ENCODE data around the gene ZNF618. TPM values are rescaled to one million over a fixed set of nuclear protein-coding genes. Genes with fewer than 3 reads are reported as not detected.

ZNF618 gene
- total RNA-seq, 1 experiment from 2014 or later = 7.1 TPM

DNA sequence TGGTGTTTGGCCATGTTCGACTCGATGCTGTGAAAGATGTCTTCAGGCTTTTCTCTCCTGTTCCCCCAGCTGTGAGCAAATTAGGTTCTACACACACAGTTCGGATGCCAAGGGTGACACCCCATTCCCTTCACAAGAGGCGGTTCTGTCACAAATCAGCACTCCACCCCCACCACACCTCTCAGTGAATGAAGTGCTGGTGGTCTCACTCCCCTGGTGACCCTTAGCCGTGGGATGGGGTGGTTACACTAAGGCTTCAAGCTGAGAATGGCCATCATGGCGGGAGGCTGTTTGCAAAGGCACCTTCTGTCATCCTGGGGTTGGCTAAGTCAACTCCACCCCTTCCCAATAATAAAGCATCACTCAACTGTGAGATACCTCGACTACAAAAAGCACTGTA is 175.6 kb downstream of the ZNF618 start:
- DNase-seq (ENCODE audit: low read depth) = no peak
- in situ Hi-C loops (cut with HindIII; ENCODE audit: low pct_unique_long_range_greater_than_20kb, low sequenced_read_pairs) = no loop called here

DNA sequence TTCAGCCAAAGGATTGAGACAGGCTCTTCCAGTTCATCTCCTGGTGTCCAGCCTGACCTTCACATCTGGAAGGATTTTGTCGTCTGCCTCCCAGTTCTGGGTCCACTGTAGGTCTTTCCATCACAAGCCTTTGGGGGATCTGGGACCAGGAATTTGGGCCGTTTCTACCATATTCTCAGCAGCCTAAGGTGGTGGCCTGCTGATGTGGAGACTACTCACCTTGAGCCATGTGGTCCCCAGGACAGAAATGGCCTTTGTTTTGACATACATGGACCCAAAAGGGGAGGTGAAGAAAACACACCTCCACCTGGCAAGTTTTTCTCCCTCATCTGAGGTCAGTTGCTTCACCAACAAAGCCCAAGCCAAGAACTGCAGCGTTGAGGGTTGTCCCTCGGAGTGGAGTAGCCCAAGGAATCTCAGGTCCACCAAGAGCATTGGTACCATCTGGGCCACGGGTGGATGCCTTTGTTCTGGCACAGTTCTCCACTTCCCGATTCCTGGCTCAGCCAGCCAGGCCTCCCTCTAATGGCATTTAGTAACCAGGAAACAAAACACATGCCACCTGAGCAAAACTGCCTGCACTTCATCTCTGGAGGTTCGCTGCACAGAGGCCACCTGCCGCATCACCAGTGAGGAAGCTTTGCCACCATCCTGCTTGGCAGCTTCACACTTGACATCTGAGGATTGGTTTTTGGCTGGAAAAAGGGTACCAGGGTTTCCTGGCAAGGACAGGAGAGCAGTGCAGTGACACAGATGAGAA is 177.3 kb downstream of the ZNF618 start:
- in situ Hi-C loops (cut with HindIII; ENCODE audit: low pct_unique_long_range_greater_than_20kb, low sequenced_read_pairs) = no loop called here
- no peak for DNase-seq (ENCODE audit: low read depth)

DNA sequence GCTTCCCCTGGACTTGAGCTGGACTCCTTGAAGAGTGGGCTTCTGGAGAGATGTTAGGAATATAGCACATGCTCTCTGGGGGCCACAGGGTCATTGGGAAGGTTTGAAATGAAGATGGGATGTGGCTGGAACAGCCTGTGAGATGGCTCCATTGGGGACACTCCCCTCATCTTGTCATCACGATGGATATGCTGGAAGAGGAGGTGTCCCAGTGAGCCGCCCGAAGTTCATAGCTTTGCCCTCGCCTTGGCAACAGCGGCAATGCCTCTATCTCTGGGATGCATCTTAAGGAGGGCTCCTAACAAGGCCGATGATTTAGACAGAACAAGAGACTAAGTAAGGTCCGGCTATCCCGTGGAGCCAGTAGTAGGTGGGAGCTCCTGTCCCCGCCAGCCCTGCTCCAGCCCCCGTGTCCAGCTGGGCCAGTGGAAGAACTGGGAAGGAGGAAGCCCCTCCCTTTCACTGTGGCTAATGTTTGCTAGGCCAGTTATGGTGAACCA is 178.1 kb downstream of the ZNF618 start:
- no peak for DNase-seq (ENCODE audit: low read depth)
- in situ Hi-C loops (cut with HindIII; ENCODE audit: low pct_unique_long_range_greater_than_20kb, low sequenced_read_pairs) = no loop called here

DNA sequence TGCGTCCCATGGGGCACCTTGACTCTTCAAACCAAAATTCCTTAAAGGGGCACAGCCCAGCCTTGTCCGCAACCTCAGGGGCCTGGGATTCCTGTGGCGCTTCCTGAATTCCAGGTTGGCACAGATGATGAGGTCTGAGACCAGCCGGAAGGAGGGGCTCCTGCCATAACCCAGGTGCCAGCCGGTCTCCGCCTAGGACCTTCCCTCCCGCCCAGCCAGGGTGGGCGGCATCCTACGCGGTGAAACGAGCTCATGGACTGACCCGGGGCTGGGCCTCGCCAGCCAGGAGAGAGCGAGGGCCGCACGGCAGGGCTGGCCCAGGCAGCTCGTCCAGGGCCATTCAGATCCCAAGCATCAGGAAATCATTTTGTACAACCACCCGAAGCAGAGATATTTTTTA is 179.0 kb downstream of the ZNF618 start:
- no peak for DNase-seq (ENCODE audit: low read depth)
- in situ Hi-C loops (cut with HindIII; ENCODE audit: low pct_unique_long_range_greater_than_20kb, low sequenced_read_pairs) = no loop called here

DNA sequence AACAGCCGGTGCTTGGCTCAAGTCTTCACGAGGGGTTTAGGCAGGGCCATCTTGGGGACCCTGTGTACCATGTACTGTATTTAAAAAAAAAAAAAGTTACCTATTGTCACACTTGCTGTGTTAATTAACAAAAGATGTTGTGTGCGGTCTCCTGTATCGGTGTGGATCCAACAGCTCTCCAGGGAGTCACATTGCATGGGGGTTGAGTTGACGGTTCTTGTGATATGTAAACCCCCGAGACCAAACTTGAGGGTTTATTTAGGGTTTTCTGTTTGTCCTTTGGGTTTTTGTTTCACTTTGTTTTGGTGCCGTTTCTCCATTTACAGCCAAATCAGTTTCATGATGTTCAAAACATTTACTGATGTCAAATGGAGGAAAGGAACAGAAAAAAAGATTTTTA is 179.8 kb downstream of the ZNF618 start:
- DNase-seq (ENCODE audit: low read depth) = no peak
- in situ Hi-C loops (cut with HindIII; ENCODE audit: low pct_unique_long_range_greater_than_20kb, low sequenced_read_pairs) = no loop called here

DNA sequence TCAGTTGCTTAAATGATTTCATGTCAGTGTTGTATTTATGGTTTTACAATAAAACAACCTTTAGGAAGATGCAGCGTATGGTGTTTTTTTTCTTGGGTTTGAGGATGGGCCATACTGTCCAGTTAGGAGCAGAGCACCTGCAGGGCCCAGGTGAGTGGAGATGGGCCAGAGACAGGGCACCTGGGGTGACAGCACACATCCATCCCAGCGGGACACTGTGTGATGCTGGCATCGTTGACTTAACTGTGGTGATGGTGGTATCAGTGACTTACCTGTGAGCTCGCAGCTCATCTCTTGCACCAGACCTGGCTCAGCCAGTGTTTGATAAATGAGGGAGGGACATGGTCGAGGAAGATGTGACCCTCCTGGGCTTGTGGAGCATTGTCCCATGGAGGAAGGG is 180.4 kb downstream of the ZNF618 start:
- DNase-seq (ENCODE audit: low read depth) = no peak
- in situ Hi-C loops (cut with HindIII; ENCODE audit: low pct_unique_long_range_greater_than_20kb, low sequenced_read_pairs) = no loop called here

DNA sequence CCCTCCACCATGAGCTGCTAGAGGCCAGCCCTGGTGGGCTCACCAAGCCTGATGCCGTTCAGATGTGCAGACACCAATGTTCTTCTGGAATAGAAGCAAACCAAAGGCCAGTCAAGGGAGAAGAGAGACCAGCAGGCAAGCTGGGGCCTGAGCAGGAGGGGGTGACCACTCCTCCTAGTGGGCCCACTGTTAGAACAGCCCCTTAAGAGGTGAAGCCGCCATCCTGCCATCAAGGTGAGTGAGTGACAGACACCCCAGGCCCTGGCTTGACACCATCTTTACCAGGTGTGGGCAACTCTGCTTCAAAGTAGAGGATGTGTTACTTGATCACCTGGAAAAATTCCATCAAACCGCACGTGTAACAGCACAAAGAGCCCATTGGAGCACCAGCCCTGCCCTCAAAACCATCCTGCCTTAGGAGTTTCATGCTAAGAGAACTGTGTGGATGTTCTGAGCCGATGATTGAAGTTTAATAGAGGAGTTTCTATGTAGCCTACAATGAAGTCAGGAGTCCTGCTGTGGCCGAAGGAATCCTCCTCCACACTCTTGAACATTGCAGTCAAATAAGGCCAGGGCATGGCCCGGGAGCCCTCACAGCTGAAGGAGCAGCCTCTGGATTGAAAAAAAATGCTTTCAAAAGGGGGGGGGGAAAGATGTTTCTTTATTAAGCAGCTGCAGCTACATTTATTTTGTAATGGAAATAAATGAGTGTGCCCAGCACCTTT is 181.2 kb downstream of the ZNF618 start:
- in situ Hi-C loops (cut with HindIII; ENCODE audit: low pct_unique_long_range_greater_than_20kb, low sequenced_read_pairs) = no loop called here

DNA sequence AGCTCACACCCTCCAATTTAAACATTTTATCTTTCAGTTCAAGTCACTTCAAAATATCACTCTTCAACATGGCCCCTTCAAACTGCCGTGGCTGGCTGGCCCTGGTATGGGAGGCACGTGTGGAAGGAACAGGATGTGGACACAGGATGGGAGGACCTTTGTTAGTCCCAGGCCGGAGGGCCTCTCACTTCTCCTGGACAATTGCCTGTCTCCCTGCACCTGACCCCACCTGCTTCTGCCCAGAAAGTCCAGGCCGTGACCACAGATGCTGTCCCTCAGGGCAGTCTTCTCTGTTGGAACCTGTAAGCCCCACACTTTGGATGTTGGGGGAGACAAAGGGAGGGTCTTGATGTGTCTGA is 182.6 kb downstream of the ZNF618 start:
- in situ Hi-C loops (cut with HindIII; ENCODE audit: low pct_unique_long_range_greater_than_20kb, low sequenced_read_pairs) = no loop called here
- no peak for DNase-seq (ENCODE audit: low read depth)

More for the DNA sequence above, 181.2 kb downstream of the ZNF618 start:
- no peak for DNase-seq (ENCODE audit: low read depth)

DNA sequence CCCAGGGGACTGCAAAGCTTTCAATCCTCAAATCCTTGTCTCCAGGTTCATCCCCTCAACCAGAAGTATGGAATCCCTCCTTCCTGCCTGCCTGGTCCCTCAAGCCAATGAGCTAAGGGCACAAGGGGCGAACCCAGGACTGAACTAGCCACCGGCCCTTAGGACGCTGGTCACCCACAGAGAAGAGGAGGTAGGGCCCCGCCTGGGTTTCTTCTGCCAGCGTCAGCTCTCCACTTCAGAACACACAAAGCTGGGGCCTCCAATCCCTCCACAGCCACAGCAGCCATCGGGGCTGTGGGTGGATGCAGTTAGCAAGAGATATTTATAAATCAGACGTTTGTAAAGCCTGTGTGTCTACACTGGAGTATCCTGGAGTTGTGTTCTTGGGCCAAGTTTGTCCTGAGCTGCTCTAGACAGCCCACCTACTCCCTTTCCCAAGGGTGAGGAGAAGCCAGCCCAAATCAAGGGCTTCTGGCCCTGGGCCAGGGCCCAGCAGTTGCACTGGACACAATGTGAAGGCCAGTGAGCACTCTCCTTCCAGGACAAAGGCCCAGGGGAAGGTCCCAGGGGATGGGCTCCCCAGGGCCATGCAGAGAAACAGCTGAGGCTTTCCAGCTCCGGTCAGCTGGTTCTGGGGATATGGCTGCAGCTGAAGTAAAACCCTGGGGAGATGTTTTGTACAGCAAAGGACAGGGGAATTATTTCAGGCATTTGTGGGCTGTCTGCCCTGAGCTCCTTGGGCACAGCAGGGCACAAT is 183.1 kb downstream of the ZNF618 start:
- DNase-seq (ENCODE audit: low read depth) = no peak
- in situ Hi-C loops (cut with HindIII; ENCODE audit: low pct_unique_long_range_greater_than_20kb, low sequenced_read_pairs) = no loop called here

DNA sequence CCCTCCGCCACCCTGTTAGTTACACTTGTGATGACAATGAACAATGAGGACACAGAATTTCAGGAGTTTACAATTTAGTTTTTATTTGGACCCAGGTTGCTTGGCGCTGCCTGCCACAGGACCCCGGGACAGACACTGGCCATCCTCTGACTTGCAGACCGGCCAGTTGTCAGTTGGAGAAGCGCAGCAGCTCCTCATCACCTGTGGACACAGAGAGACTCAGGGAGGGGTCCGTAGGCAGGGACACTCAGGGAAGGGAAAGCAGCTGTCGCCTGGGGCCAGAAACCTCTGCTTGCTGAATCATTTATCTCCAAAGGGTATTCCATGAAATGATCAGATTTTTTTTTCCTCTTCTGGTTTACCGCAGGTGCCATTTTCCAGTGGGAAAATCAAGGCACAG is 184.0 kb downstream of the ZNF618 start:
- in situ Hi-C loops (cut with HindIII; ENCODE audit: low pct_unique_long_range_greater_than_20kb, low sequenced_read_pairs) = no loop called here
- no peak for DNase-seq (ENCODE audit: low read depth)

DNA sequence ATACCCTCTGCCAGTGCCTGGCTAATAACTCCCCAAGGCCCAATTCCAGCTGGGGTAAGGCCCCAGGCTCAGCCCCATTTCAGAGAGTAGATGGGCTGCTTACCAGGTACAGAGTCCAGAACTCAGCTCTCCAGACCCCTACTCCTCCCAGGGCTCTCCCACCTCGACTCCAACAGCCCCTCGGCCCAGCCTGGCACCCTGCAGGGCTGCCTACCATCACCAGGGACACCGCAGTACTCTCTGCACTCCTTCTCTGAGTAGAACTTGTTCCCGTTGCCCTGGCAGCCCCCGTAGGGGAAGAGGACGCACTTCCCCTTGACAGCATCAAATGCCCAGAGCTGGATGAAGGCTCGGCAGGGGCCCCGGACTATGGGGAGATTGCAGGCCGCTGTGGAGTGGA is 184.6 kb downstream of the ZNF618 start:
- DNase-seq (ENCODE audit: low read depth) = no peak
- in situ Hi-C loops (cut with HindIII; ENCODE audit: low pct_unique_long_range_greater_than_20kb, low sequenced_read_pairs) = no loop called here

DNA sequence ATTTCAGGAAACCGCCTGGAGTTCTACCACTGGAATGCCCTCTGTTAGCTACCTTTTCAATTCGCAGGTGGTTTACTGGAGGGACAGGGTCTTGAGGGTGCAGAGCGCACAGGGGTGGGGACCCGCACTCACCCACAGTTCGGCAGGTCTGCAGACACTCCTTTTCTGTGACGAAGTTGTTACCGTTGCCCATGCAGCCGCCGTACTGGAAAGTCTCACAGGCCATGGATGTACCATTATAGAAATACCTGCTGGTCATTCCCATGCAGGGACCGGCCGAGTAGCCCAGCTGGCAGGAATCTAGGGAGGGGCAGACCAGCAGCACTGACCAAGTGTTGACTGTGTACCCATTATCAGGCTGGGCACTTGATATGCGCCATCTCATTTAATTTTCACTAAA is 185.2 kb downstream of the ZNF618 start:
- DNase-seq (ENCODE audit: low read depth) = no peak
- in situ Hi-C loops (cut with HindIII; ENCODE audit: low pct_unique_long_range_greater_than_20kb, low sequenced_read_pairs) = no loop called here

DNA sequence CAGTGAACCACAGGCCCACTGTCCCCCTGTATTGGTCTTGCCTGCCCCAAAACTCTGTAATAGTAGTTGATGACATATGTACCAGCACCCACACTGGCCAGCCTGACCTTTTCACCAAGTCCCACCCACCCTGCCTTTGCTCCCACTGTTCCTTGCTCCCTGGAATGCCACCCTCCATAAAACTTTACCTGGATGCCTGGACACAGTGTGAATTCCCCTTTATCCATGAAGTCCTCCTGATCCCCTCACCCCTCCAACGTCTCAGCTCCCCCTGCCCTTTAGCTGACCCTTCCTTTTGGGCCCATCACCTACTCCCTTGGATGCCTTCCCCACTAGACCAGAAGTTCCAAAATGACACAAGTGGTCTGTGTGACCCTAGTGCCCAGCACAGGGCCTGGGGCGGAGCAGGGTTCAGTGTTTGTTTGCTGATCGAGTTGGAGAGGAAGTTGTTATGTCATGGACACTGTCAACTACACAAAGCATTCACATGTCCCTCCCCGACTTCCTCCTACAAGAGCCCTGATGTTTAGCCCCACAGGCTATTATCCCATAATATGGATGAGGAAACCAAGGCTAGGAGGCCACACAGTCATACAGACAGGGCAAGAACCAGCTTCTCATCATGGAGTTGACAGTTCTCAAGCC is 185.8 kb downstream of the ZNF618 start:
- no peak for DNase-seq (ENCODE audit: low read depth)
- in situ Hi-C loops (cut with HindIII; ENCODE audit: low pct_unique_long_range_greater_than_20kb, low sequenced_read_pairs) = no loop called here

DNA sequence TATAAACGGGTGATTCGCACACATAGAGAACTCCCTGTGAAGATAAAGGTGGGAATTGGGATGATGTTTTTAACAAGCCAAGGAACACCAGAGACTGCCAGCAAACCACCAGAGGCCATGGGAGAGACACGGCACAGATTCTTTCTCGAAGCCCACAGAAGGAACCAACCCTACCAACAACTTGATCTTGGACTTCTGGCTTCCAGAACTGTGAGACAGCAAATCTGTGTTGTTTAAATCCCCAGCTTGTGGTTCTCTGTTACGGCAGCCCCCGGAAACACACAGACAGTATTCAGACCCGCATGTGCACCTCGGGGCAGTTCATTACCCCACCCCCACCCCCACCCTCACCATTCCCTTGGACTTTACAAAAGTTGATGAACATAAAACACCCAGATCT is 189.2 kb downstream of the ZNF618 start:
- in situ Hi-C loops (cut with HindIII; ENCODE audit: low pct_unique_long_range_greater_than_20kb, low sequenced_read_pairs) = no loop called here
- DNase-seq (ENCODE audit: low read depth) = no peak

DNA sequence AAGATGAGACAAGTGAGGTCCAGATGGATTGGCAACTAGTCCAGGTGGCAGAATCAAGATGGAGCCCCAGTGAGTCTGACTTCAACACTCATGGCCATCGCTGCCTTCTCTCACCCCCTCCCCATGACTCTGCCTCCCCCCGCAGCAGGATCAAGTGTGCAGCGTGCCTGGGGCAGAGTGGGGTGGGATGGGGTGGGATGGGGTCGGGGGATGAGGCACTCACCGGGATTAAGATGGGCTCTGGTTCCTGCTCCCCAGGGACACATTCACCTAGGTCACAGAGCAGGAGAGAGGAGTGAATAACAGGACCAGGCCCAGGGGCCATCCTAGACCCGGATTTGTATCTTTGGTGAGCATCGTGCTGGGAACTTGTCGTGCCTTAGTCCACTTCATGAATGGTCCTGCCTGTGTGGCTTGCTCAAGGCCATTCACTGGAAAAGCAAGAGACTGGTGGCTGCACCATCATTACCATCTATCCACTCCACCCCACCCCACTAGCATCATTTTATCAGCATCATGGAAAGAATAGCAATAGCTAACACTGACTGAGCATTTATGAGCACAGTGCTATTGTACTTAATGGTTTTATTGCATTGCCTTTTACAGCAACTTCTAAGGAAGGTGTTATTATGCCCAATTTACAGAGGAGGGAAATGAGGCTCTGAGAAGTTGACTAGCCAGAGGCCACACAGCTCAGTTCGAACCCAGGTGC is 193.5 kb downstream of the ZNF618 start:
- in situ Hi-C loops (cut with HindIII; ENCODE audit: low pct_unique_long_range_greater_than_20kb, low sequenced_read_pairs) = no loop called here
- DNase-seq (ENCODE audit: low read depth) = no peak

DNA sequence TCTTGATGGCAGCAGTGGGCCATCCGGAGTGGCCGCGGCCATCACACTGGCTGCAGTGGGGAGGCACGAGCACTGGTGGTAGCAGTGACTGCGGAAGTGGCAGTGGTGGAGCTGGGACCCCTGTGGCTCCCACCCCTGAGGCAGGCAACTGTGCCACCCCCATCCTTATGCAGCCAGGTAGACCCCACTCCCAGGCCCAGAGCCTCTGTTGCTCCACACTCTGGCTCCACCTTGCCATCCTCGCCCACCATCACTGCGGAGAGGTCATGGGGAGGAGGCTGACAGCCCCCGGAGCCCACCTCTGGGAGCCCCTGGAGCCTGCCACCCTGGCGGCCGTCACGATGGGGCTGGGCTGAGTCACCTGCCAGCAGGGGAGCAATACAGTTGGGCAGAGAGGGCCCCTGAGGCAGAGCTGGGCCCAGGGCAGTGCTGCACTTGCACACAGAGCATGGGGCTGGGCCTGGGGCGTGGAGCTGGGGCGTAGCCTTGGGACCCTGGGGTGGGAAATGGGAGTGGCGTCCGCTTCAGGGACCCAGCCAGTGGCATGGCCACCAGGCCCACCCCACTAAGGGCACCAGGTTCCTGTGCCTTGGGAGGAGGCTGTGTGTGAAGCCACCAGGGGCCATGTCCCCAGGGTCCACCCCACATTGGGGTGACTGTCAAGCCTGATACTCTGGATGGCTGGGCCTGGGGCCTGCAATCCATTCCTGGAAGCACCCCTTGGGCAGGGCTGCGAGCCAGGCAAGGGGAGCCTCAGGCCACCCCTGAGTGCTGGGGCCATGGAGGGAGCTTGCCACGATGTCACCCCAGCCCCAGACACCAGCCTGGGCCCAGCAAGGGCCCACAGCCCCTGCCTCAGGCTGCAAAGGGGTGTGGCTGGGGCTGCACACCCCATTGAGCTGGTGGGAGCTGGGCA is 194.3 kb downstream of the ZNF618 start:
- no peak for DNase-seq (ENCODE audit: low read depth)
- in situ Hi-C loops (cut with HindIII; ENCODE audit: low pct_unique_long_range_greater_than_20kb, low sequenced_read_pairs) = no loop called here

DNA sequence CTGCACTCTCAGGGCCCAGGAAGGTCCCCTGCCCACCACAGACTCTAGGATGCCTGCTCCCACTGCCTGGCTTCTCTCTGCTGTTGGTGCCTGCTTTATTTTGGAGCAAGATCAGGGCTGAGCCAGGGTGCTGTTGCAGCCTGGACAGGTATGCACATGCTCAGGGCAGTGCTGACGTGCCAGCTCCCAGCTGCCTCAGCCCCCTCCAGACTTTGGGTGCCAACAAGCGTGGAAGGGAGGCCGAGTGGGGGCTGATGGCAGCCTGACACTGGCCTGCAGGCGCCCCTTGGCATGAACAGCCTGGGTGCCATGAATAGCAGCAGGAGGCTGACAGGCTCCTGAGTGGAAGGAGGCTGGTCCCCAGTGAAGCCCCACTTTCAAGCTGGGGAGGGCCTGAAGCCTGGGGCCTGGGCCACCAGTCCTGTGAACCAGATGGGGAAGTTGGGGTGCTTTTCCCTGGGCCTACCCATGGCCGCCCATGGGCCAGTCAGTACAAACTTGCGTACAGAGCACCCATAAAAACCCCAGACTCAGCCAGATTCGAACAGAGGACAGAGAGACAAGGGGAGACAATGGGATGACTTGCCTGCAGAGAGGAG is 195.2 kb downstream of the ZNF618 start:
- in situ Hi-C loops (cut with HindIII; ENCODE audit: low pct_unique_long_range_greater_than_20kb, low sequenced_read_pairs) = no loop called here
- no peak for DNase-seq (ENCODE audit: low read depth)

Measured in Caki2 (cell line).